Body of pancreas (tissue), 4 donors: ENCODE data around the gene ANKIB1.

ENCODE experiments used
- CTCF ChIP-seq, 7 experiments: fragments of 450-650 bp in 4 of 7; fragments of 200-600 bp in 3 of 7; sonication (generic) in 3 of 7; IDR thresholded peaks; one replicate each; pipeline ENCODE4 v1.5.1; 2016 to 2019; ENCODE audit warnings: antibody characterized with exemption in 7 of 7
- POLR2A ChIP-seq, 3 donors: fragments of 450-650 bp; IDR thresholded peaks; one replicate each; pipeline ENCODE4 v1.6.1; 2016; ENCODE audit warnings: antibody characterized with exemption in 3 of 3, mild to moderate bottlenecking in 2 of 3

GRCh38 chr7:92332782-92333181 is 87.0 kb downstream of the ANKIB1 start:
- TF ChIP-seq CTCF (IDR thresholded peaks at IDR 0.05) (no peak), POLR2A (IDR thresholded peaks at IDR 0.05) (no peak)
